Measurements from ENCODE around the gene DLG2.

DNA sequence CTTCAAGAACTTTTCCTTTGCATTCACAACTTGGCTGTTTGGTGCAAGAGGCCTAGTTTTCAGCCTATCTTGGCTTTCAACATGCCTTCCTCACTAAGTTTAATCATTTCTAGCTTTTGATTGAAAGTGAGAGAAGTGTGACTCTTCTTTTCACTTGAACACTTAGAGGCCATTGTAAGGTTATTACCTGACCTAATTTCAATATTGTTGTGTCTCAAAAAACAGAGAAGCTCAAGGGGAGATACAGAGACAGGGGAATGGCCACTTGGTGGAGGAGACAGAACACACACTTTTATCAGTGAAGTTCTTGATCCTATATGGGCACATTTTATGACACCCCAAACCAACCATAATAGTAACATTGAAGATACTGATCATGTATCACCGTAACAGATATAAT, 532.3 kb downstream of the DLG2 start:
- TF ChIP-seq TAF1 (conservative IDR thresholded peaks at IDR 0.05) (no peak), JUND (IDR thresholded peaks at IDR 0.05) (no peak), HNF4G (IDR thresholded peaks at IDR 0.05) (no peak), NR2F2 (IDR thresholded peaks at IDR 0.05) (no peak), MAX (IDR thresholded peaks at IDR 0.05) (no peak), FOXA2 (IDR thresholded peaks at IDR 0.05) (no peak), RAD21 (IDR thresholded peaks at IDR 0.05) (no peak), SP1 (IDR thresholded peaks at IDR 0.05) (no peak), RXRA (IDR thresholded peaks at IDR 0.05) (no peak), ZBTB33 (IDR thresholded peaks at IDR 0.05) (no peak), REST (IDR thresholded peaks at IDR 0.05) (no peak)
- TF ChIP-seq, protein P1, sequence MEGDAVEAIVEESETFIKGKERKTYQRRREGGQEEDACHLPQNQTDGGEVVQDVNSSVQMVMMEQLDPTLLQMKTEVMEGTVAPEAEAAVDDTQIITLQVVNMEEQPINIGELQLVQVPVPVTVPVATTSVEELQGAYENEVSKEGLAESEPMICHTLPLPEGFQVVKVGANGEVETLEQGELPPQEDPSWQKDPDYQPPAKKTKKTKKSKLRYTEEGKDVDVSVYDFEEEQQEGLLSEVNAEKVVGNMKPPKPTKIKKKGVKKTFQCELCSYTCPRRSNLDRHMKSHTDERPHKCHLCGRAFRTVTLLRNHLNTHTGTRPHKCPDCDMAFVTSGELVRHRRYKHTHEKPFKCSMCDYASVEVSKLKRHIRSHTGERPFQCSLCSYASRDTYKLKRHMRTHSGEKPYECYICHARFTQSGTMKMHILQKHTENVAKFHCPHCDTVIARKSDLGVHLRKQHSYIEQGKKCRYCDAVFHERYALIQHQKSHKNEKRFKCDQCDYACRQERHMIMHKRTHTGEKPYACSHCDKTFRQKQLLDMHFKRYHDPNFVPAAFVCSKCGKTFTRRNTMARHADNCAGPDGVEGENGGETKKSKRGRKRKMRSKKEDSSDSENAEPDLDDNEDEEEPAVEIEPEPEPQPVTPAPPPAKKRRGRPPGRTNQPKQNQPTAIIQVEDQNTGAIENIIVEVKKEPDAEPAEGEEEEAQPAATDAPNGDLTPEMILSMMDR (IDR thresholded peaks at IDR 0.05; ENCODE audit: low read depth, low read length, missing input control), result no peak
- TF ChIP-seq, protein P2, sequence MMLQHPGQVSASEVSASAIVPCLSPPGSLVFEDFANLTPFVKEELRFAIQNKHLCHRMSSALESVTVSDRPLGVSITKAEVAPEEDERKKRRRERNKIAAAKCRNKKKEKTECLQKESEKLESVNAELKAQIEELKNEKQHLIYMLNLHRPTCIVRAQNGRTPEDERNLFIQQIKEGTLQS (IDR thresholded peaks at IDR 0.05), result no peak
